Stimulated activated CD4-positive, alpha-beta T cell treated with anti-CD3 and anti-CD28 coated beads, TNF-alpha, amount 100 ng/mL, for 48 hours (primary cell): ENCODE results near the gene VSIG8.

ENCODE experiments used
- DNase-seq, 3 donors: peaks; one replicate each; pipeline ENCODE4 v3.0.0-alpha.2; 2020; ENCODE audit warnings: low read depth in 3 of 3

VSIG8 gene

GRCh38 chr1:159856576-159856975 is 5.9 kb downstream of the VSIG8 start:
- no peak for DNase-seq

DNA sequence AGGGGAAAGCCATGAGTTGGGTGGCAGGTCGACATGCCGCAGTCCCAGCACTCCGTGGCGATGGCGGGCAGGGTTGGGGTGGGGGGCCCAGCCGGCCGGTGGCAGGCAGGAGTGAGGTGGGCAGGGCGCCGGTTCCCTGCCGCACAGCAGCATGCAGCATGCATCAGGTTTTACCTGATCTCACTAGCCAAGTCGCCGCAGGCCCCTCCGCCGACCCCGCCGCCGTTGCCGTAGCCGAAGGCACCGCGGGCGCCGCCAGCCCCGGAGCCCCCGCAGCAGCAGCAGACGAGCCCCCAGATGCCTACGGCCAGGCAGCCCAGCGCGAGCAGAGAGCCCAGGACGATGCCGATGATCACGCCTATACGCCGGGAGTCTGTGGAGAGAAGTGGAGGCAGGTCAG is 6.7 kb downstream of the VSIG8 start:
- no peak for DNase-seq

GRCh38 chr1:159854693-159855192 is 7.7 kb downstream of the VSIG8 start:
- peak; percentile 60 to 69 (median 64) for DNase-seq

- DNase-seq: peak in 1 of 3 donors; percentile 32
Measured at GRCh38 chr1:159854116-159854692, 8.3 kb downstream of the VSIG8 start.

DNA sequence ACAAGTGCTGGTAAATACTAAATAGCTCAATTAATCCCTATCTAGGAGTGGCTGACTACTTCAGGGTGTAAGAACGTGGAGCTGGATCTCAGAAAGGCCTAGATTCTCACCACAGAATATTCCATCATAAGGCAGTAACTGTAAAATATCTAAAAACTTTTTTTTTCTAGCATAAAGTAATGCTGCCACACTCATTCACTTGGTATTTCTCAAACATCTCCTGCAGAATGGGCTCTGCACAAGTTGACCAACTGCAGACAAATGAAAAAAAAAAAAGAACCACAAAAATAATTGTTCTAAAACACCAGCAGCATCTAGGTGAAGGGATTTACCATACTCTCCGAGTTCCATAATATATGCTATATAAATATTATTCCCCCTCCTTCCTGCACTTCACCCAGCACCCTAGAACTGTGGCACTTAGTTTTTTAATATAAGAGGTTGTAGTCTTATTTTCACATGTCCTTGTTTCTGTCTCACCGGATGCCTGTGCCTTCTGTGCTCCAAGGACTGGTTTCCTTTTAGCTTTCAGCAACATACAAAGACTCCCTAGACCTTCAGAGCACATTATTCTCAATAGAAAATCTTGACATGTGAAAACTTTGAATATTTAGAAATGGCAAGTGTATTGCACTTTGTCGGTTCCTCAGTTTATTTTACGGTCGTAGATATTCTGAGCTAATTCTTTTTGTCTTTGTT is 8.9 kb downstream of the VSIG8 start:
- DNase-seq: no peak

DNA sequence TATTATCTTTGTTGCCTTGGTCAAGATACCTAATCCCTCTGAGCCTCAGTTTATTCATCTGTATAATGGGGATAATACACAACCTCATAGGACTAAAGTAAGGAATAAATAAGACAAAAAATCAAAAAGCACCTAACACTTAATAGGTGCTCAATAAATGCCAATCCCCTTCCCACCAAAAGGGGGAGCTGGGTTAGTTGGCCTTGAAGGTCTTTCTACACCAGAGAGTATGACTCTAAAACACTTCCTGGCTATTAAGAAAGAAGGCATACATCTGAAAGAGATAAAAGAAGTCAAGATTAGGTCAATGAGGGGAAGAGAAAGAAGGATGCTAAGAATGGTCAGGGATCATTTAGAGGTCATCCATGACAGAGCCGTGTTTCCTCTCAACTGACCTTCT is 11.1 kb downstream of the VSIG8 start:
- DNase-seq: no peak

- no peak for DNase-seq
Measured at GRCh38 chr1:159849626-159850366, 12.7 kb downstream of the VSIG8 start.

DNA sequence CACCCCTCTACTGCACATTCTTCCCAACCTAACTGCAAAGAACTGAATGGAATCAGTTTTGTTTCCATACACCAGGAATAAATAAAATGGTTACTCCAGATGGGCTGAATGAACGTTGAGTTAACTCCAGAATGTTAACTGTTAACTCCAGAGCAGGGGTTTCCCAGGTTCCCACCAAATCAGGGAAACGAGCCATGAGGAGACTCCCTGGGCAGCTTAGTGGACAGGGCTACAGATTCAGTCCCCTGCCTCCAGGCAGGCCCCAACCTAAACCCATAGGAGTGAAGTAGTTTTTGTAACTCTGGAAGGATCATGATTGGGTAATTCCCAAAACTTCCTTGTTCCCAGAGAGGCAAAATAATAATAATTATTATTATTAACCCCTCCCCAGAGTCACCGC is 14.1 kb downstream of the VSIG8 start:
- no peak for DNase-seq

- DNase-seq: no peak
Measured at GRCh38 chr1:159847231-159847630, 15.2 kb downstream of the VSIG8 start.

DNA sequence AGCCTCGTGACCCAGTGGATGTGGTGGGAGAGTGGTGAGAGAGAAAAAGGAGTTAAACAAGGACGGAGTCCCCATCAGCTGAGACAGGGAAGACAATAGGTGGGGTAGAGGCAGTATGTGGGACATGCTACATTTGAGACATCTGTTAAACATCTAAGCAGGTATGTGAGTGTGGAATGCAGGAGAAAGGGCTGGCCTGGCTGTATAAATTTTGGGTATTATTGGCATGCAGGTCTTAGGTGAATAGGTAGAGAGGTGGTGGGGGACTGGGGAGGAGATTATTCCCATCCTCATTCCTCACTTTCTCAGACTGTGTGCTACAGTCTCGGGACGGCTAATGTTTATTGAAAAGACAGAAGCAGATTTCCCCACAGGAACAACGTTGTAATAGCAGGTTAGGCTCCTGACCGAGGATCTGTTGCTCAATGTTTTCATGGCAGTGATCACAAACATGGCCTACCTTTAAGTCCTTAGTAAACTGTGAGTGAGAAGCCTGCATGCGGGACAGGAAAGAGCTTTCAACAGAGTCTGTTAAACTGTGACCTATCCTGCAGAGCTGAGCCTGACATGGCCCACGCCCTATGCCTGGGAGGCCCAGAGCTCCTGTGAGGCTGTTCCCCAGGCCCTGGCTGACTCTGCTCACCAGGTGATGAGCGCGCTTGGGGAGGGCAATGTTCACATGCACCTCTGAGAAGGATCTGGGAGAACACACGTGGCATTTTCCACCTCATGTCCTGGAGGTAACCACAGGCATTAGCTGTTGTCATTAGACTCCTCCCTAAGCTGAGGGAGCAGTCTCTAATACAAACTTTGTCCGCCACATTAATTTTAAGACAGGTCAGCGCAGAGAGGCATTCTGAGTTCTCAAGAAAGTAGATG is 16.5 kb downstream of the VSIG8 start:
- no peak for DNase-seq

GRCh38 chr1:159843459-159843858 is 19.0 kb downstream of the VSIG8 start:
- no peak for DNase-seq

GRCh38 chr1:159841749-159842148 is 20.7 kb downstream of the VSIG8 start:
- no peak for DNase-seq

- DNase-seq: no peak
Measured at GRCh38 chr1:159839116-159839849, 23.2 kb downstream of the VSIG8 start.

- no peak for DNase-seq
Measured at GRCh38 chr1:159838715-159839114, 23.7 kb downstream of the VSIG8 start.

DNA sequence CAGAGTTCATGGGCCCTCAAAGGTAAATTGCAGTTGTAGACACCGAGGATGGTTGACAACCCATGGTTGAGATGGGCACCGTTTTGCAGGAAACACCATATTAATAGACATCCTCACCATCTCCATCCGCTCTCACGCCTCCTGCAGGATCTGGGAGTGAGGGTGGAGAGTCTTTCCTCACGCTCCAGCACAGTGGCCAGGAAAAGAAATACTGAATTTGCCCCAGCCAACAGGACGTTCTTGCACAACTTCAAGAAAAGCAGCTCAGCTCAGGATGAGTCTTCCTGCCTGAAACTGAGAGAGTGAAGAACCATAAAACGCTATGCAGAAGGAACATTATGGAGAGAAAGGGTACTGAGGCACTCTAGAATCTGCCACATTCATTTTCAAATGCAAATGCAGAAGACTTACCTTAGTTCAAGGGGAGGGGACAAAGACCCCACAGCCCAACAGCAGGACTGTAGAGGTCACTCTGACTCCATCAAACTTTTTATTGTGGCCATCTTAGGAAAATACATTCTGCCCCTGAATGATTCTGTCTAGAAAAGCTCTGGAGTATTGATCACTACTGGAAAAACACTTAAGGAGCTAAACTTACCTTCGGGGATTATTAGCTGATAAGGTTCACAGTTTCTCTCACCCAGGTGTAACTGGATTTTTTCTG is 26.5 kb downstream of the VSIG8 start:
- DNase-seq: no peak

DNA sequence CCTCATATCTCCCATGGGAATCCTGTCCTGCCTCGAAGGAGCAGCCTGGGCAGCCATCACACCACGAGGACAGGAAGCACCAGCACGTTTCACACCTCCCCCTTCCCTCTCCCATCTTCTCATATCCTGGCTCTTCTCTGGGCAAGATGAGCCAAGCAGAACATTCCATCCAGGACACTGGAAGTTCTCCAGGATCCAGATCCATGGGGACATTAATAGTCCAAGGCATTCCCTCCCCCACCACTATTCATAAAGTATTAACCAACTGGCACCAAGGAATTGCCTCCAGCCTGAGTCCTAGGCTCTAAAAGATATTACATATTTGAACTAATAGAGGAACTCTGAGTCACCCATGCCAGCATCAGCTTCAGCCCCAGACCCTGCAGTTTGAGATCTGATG is 27.1 kb downstream of the VSIG8 start:
- DNase-seq: no peak

GRCh38 chr1:159832309-159832708 is 30.1 kb downstream of the VSIG8 start:
- DNase-seq: no peak

GRCh38 chr1:159831412-159832141 is 30.9 kb downstream of the VSIG8 start:
- DNase-seq: no peak

DNA sequence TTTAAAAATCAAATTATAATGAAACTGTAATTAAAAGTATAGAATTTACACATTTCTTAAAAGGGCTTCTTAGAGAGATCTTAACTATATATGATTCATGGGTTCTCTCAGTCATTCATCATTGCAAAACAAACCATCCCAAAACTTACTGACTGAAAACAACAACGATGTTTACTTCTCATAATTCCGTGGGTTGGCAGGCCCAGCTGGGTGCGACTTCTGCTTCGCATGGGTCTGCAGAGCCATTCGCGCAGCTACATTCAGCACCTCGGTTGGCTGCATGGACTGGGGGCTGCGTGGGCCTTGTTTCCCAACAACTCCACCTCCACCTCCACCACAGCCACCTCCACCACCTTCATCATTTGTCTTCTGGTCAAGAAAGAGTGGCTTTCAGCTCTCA is 31.7 kb downstream of the VSIG8 start:
- DNase-seq: no peak
